Stimulated activated CD8-positive, alpha-beta memory T cell treated with anti-CD3 and anti-CD28 coated beads, Interleukin-15, amount 100 ng/mL, for 4 hours (primary cell): ENCODE data around the gene LIN28B.
"Not testable (repeated sequence)": the region's sequence is repeated elsewhere in the genome, so short reads cannot be mapped to it uniquely, and the experiment has no call there.

Experiments
- DNase-seq, 2 donors: peaks; one replicate each; pipeline ENCODE4 v3.0.0-alpha.2; 2020; ENCODE audit warnings: low read depth in 2 of 2

The LIN28B gene, protein sequence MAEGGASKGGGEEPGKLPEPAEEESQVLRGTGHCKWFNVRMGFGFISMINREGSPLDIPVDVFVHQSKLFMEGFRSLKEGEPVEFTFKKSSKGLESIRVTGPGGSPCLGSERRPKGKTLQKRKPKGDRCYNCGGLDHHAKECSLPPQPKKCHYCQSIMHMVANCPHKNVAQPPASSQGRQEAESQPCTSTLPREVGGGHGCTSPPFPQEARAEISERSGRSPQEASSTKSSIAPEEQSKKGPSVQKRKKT

GRCh38 chr6:104956731-104957294 lies at the start of gene LIN28B:
Gene LIN28B, plus strand, starts transcription at chr6:104957107. Its CDS starts 144 bp downstream, at chr6:104957251.
- DNase-seq = no peak

DNA sequence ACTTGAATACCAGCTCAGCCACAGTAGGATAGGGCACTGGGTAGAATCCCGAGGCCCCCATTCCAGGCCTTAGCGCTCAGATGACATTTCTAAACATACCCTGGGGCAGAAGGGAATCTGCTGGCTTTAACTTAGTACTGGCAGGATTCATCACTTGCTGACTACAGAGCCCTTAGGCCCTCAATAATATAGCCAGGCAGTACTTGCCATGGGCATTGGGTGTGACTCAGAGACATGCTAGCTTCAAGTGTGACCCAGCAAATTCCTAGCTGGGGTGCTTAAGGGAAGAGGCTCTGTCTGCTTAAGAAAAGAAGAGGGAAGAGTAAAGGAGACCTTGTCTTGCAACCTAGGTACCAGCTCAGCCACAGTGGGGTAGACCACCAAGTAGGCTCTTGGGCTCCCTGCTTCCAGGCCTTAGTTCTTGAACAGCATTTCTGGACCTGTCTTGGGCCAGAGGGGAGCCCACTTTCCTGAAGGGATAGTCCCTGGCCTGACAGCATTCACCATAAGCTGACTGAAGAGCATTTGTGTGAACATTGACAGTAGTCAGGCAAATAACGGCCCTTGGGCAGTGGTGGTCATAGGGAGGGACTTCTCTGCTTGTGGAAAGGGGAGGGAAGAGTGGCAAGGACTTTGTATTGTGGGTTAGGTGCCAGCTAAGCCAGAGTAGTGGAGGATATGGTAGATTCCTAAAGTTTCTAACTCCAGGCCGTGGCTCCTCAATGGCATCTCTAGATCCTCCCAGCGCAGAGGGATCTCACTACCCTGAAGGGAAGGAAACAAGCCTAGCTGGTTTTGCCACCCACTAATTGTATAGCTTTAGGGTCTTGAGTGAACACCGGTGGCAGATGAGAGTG lies 48.6 kb upstream of the LIN28B start:
- no peak for DNase-seq

GRCh38 chr6:104908888-104909525 lies 47.9 kb upstream of the LIN28B start:
- DNase-seq = no peak

DNA sequence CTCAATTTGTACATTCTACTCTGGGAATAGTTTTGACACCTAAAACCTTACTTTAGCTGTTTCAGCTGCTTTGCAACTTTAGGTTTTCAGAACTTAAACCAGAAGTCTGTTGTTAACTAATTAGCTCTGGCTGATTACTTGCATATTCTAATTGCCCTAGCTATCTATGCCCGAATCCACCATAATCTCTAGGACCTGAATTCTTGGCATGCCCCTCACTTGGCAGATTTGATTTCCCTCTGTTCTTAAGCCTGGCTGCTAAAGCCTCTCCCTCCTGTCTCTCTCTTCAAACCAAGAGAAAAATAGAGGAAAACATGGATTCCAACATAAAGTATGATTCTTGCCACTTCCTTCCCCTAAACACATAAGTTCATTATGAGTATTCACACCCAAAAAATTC lies 35.0 kb upstream of the LIN28B start:
- no peak for DNase-seq

GRCh38 chr6:104928141-104928540 lies 28.8 kb upstream of the LIN28B start:
- no peak for DNase-seq

DNA sequence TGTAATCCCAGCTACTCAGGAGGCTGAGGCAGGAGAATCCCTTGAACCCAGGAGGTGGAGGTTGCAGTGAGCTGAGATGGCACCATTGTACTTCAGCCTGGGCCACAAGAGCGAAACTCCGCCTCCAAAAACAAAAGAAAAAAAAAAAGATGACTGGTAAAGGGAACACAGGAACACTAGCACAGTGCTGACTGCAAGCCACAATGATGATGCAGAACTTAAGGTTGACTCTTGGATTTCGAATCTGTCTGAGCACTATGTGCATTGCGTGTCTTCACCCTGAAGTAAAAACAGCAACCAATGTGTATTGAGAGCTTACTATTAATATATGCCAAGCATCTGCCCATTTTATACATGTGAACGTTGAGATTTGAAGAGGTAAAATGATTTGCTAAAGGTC lies 27.6 kb upstream of the LIN28B start:
- no peak for DNase-seq

GRCh38 chr6:104930939-104931338 lies 26.0 kb upstream of the LIN28B start:
- DNase-seq = no peak

GRCh38 chr6:104936766-104937535 lies 20.0 kb upstream of the LIN28B start:
- no peak for DNase-seq

GRCh38 chr6:104940238-104940892 lies 16.5 kb upstream of the LIN28B start:
- no peak for DNase-seq

GRCh38 chr6:104940893-104941728 lies 15.8 kb upstream of the LIN28B start:
- no peak for DNase-seq

DNA sequence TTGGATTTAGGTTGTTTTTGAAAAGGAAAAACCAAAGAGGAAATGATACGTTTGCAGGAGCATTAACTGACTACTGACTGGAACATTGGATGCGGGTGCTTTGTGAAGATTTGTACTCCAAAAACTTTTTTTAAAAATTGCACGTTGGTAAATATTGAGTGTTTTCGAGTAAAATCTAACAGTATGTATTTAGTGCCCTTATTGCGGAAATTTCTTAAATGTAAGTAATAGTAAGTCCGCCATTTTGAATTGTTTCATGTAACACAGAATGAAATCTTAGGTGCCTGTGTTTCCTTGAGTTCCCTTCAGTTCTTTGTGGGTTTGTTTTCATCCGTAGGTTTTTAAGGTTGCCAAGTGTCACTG lies 15.2 kb upstream of the LIN28B start:
- no peak for DNase-seq

DNA sequence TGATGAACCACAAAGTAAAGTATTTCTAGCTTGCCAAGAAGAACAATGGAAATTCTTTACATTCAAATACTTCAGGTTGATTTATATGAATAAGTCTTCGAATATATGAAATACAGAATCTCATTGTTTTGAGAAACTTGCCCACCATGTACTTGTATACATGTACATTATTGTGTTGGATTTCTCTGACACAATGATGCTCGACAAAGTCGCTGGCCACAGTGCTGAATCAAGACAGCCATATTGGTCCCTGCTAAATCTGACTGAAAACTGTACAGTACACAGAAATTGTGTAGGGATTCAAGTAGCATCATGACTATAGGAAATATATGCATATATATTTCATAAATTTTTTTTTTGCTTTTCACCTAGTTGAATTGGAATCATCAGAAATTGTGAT lies 13.1 kb upstream of the LIN28B start:
- no peak for DNase-seq

GRCh38 chr6:104949206-104949605 lies 7.7 kb upstream of the LIN28B start:
- no peak for DNase-seq

DNA sequence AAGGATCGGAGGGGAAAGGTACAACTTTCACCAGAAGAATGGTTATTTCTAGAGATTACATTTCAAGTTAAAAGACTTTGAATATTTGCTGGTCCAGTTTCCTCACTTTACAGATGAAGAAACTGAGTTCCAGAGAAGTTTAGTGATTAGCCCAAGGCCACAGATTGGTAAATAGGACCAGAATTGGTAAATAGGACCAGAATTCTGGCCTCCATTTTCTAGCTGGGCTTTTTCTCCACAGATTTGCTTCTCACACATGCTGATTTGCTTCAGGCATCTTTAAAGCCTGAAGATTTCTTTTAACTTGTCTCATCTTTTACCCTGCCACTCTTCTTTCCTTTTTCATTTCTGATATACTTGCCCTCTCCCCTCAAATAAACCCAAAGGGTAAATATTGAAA lies 5.2 kb upstream of the LIN28B start:
- DNase-seq = no peak

GRCh38 chr6:104952911-104953399 lies 4.0 kb upstream of the LIN28B start:
- DNase-seq = no peak

GRCh38 chr6:104953400-104954189 lies 3.3 kb upstream of the LIN28B start:
- not testable (repeated sequence) for DNase-seq

DNA sequence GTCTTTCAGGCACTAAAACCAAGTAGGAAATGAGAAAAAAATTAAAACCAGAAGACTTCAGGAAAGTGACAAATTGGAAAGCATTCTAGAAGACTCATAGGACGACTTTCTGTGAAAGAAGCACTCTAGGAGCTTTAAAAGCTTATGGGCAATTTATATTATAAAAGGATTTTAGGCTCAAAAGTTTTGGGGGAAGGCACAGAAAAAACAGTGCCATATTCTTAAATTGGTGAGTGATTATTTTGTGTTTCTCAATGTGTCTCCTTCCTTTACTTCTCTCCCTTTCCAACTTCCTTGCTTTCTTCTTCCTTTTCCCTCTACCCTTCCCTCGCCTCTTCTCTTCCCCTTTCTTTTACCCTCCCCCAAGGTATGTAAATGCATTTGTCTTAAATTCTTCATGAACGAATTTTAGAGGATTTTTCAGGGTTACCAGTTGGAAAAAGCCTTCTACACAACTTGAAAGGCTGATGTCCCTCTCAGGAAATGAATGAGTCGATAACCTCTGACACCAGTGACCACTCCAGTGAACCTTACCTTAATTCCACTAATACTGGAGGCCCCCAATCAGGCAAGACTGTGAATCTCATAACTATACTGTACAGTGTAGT lies 2.6 kb upstream of the LIN28B start:
- no peak for DNase-seq

GRCh38 chr6:104955491-104955890 lies 1.4 kb upstream of the LIN28B start:
- no peak for DNase-seq
